GM13977 (cell line): ENCODE results near the gene LYPD4.

Source experiments
- DNase-seq: peaks from one replicate; pipeline ENCODE4 v3.0.0; 2012; ENCODE audit warnings: low spot score
- CTCF ChIP-seq: IDR thresholded peaks from 2 replicates; pipeline ENCODE4 v1.5.1; 2012; ENCODE audit warnings: mild to moderate bottlenecking, control low read depth; ENCODE audit not compliant: insufficient read depth; ENCODE audit errors: extremely low read depth, missing control alignments
- in situ Hi-C: fragments of 300-500 bp; cut with MboI; formaldehyde crosslinking; loops from one replicate; pipeline ENCODE4 v1.12.0; 2022; ENCODE audit warnings: low sequenced_read_pairs, low pct_unique_long_range_greater_than_20kb, mixed read lengths, inconsistent platforms; ENCODE audit not compliant: unreplicated experiment

The LYPD4 gene

GRCh38 chr19:41851456-41851855 lies 7.0 kb upstream of the LYPD4 start:
- no peak for TF ChIP-seq CTCF
- DNase-seq = no peak
- in situ Hi-C loops = no loop called here

- no peak for TF ChIP-seq CTCF
- DNase-seq = no peak
- in situ Hi-C loops = no loop called here
Observed at GRCh38 chr19:41850381-41850780, 5.9 kb upstream of the LYPD4 start.

GRCh38 chr19:41849067-41849466 lies 4.6 kb upstream of the LYPD4 start:
- no peak for TF ChIP-seq CTCF
- no peak for DNase-seq
- in situ Hi-C loops = no loop called here

- no peak for DNase-seq
- no peak for TF ChIP-seq CTCF
- in situ Hi-C loops = no loop called here
Observed at GRCh38 chr19:41848666-41849065, 4.2 kb upstream of the LYPD4 start.

- in situ Hi-C loops = no loop called here
- TF ChIP-seq CTCF = no peak
Observed at GRCh38 chr19:41847351-41848105, 3.0 kb upstream of the LYPD4 start.

GRCh38 chr19:41845051-41845590 lies 638 bp upstream of the LYPD4 start:
- no peak for DNase-seq
- in situ Hi-C loops = no loop called here
- no peak for TF ChIP-seq CTCF

More at GRCh38 chr19:41847351-41848105, 3.0 kb upstream of the LYPD4 start:
- no peak for DNase-seq

- in situ Hi-C loops = no loop called here
- DNase-seq = no peak
- no peak for TF ChIP-seq CTCF
Observed at GRCh38 chr19:41845001-41845050, 343 bp upstream of the LYPD4 start, which contains the start of gene DMRTC2. Gene DMRTC2 (plus strand): TSS chr19:41845042. CDS start chr19:41847429, 2,387 bp downstream.
